ENCODE results near the gene OLIG2. TPM values are rescaled to one million over a fixed set of nuclear protein-coding genes. Genes with fewer than 3 reads are reported as not detected.

Gene OLIG2
- total and polyA plus RNA-seq, 2 of the 4 experiments (the other 2 are of a cell fraction) = not detected

DNA sequence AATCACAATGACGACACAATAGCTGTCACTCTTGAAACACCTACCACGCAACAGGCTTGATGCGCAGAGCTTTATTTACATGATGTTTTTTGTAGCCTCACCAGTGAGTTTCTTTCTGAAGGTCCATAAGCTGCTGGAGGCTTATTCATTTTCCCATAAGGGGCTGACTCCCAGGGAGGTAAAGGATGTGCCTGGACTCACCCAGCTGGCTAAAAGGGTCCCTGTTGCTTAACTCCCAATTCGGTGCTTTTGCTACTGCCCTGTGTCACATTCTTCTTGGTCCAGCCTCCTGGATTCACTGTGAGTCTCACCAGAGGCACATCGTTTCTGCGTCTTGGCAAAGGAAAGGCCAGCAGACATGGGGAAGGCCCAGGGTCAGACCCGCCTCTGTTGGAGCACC is 44.6 kb upstream of the OLIG2 start:
- Histone ChIP-seq H2BK15ac (ENCODE audit: low read depth, low read length) (no peak overlapping the region), H4K20me1 (ENCODE audit: insufficient read depth, low read length) (no peaks in the 10 kb centered on the region), H2AK9ac (replicated peaks; ENCODE audit: low read depth, low read length, poor library complexity) (no peak overlapping the region), H3K27ac (ENCODE audit: insufficient read depth, low read length) (no peak overlapping the region), H3K56ac (ENCODE audit: extremely low read depth, insufficient read depth, low read length) (no peak overlapping the region), H3K79me1 (ENCODE audit: low read depth in 1 of 2, low read length in 2 of 2) (no peaks in the 10 kb centered on the region), H3K4me3 (ENCODE audit: insufficient read depth, low read depth, low read length) (no peak overlapping the region), H2BK5ac (ENCODE audit: low read depth, low read length, poor library complexity, severe bottlenecking) (no peak overlapping the region), H3K9ac (ENCODE audit: low read depth, low read length) (no peak overlapping the region), H2AFZ (replicated peaks; ENCODE audit: low read length, poor library complexity) (no peak overlapping the region), H3K4me2 (ENCODE audit: low read depth, low read length) (no peak overlapping the region), H3K36me3 (ENCODE audit: control insufficient read depth, insufficient read depth, low read length) (no peaks in the 10 kb centered on the region), H3K9me3 (ENCODE audit: control insufficient read depth, insufficient read depth, low read length) (no peaks in the 10 kb centered on the region), H3K4me1 (ENCODE audit: control insufficient read depth, insufficient read depth, low read length) (no peaks in the 10 kb centered on the region), H2BK120ac (ENCODE audit: low read depth, low read length) (no peak overlapping the region), H3K27me3 (ENCODE audit: control insufficient read depth, insufficient read depth, low read length) (peaks cover 16% of the 10 kb centered on the region), H3K23ac (ENCODE audit: low read depth, low read length) (no peak overlapping the region), H2BK20ac (ENCODE audit: low read depth, low read length) (no peak overlapping the region), H3K9me1 (ENCODE audit: insufficient read depth, low read length) (no peaks in the 10 kb centered on the region), H4K91ac (ENCODE audit: insufficient read depth, low read depth, low read length) (no peak overlapping the region), H4K8ac (ENCODE audit: low read depth in 2 of 2, low read length in 2 of 2) (no peak overlapping the region), H3K4ac (ENCODE audit: low read depth, low read length) (no peak overlapping the region), H2AK5ac (ENCODE audit: low read depth, low read length) (no peak overlapping the region), H3K18ac (ENCODE audit: low read depth, low read length) (no peak overlapping the region), H3K14ac (replicated peaks; ENCODE audit: low read depth, low read length) (no peak overlapping the region), H4K5ac (ENCODE audit: low read depth, low read length) (no peak overlapping the region)
- CTCF ChIA-PET = no interaction called here
- no peak for DNase-seq
- TF ChIP-seq RCOR1 (IDR thresholded peaks at IDR 0.05; ENCODE audit: insufficient replicate concordance, low read length) (no peak), MAZ (IDR thresholded peaks at IDR 0.05; ENCODE audit: borderline replicate concordance, low read depth, low read length) (no peak), NFE2L2 (IDR thresholded peaks at IDR 0.05; ENCODE audit: low read depth, low read length) (no peak), POLR2A (IDR thresholded peaks at IDR 0.05; ENCODE audit: low read depth, low read length) (no peak), FOS (IDR thresholded peaks at IDR 0.05; ENCODE audit: low read depth, low read length) (no peak), CHD1 (IDR thresholded peaks at IDR 0.05; ENCODE audit: low read depth, low read length) (no peak), RFX5 (IDR thresholded peaks at IDR 0.05; ENCODE audit: low read depth, low read length) (no peak), MXI1 (IDR thresholded peaks at IDR 0.05; ENCODE audit: borderline replicate concordance, low read depth, low read length) (no peak), RAD21 (IDR thresholded peaks at IDR 0.05; ENCODE audit: low read length) (no peak), BHLHE40 (IDR thresholded peaks at IDR 0.05; ENCODE audit: low read depth, low read length) (no peak), MAFK (IDR thresholded peaks at IDR 0.05; ENCODE audit: low read depth, low read length) (no peak), CEBPB (IDR thresholded peaks at IDR 0.05; ENCODE audit: low read depth, low read length) (no peak), SMC3 (IDR thresholded peaks at IDR 0.05; ENCODE audit: low read depth, low read length) (no peak)
- TF ChIP-seq, protein P1, sequence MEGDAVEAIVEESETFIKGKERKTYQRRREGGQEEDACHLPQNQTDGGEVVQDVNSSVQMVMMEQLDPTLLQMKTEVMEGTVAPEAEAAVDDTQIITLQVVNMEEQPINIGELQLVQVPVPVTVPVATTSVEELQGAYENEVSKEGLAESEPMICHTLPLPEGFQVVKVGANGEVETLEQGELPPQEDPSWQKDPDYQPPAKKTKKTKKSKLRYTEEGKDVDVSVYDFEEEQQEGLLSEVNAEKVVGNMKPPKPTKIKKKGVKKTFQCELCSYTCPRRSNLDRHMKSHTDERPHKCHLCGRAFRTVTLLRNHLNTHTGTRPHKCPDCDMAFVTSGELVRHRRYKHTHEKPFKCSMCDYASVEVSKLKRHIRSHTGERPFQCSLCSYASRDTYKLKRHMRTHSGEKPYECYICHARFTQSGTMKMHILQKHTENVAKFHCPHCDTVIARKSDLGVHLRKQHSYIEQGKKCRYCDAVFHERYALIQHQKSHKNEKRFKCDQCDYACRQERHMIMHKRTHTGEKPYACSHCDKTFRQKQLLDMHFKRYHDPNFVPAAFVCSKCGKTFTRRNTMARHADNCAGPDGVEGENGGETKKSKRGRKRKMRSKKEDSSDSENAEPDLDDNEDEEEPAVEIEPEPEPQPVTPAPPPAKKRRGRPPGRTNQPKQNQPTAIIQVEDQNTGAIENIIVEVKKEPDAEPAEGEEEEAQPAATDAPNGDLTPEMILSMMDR (conservative IDR thresholded peaks at IDR 0.05; ENCODE audit: low read depth, low read length) = no peak
- TF ChIP-seq, protein P2, sequence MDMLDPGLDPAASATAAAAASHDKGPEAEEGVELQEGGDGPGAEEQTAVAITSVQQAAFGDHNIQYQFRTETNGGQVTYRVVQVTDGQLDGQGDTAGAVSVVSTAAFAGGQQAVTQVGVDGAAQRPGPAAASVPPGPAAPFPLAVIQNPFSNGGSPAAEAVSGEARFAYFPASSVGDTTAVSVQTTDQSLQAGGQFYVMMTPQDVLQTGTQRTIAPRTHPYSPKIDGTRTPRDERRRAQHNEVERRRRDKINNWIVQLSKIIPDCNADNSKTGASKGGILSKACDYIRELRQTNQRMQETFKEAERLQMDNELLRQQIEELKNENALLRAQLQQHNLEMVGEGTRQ (IDR thresholded peaks at IDR 0.05; ENCODE audit: low read depth, low read length) = no peak
- TF ChIP-seq, protein P3, sequence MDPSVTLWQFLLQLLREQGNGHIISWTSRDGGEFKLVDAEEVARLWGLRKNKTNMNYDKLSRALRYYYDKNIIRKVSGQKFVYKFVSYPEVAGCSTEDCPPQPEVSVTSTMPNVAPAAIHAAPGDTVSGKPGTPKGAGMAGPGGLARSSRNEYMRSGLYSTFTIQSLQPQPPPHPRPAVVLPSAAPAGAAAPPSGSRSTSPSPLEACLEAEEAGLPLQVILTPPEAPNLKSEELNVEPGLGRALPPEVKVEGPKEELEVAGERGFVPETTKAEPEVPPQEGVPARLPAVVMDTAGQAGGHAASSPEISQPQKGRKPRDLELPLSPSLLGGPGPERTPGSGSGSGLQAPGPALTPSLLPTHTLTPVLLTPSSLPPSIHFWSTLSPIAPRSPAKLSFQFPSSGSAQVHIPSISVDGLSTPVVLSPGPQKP (IDR thresholded peaks at IDR 0.05; ENCODE audit: borderline replicate concordance, low read depth, low read length) = no peak
- intact Hi-C loops (cut with micrococcal nuclease) = loop anchor here (10.0 kb wide), 1 partner anchor 326 kb away; no protein-coding TSS in a partner anchor
- dilution Hi-C loops (cut with HindIII; ENCODE audit: low sequenced_read_pairs, unreplicated experiment) = no loop called here
- ATAC-seq (ENCODE audit: low read depth) = no peak
- in situ Hi-C loops (cut with MboI; ENCODE audit: low sequenced_read_pairs) = loop anchor here (25.0 kb wide), 1 partner anchor 481 kb away; no protein-coding TSS in a partner anchor
- POLR2A ChIA-PET (ENCODE audit: unreplicated experiment) = no interaction called here
- BruUV-seq (replicated peaks) = no TSS peak
- 33% methylated on average over 1 of the region's 7 CpGs; no CpG with 5 or more reads in 1 of the 2 experiments for WGBS, 2 experiments (ENCODE audit: extremely low coverage in 2 of 2, insufficient read length in 1 of 2)
